Measurements from ENCODE around the gene NCKAP5.

Gene NCKAP5

GRCh38 chr2:133193544-133194361 lies 374.5 kb downstream of the NCKAP5 start:
- no peak for DNase-seq

- DNase-seq: no peak
Measured at GRCh38 chr2:133192028-133192427, 376.2 kb downstream of the NCKAP5 start.

GRCh38 chr2:133177196-133177595 lies 391.1 kb downstream of the NCKAP5 start:
- no peak for DNase-seq

- DNase-seq: no peak
Measured at GRCh38 chr2:133175926-133176325, 392.3 kb downstream of the NCKAP5 start.

- no peak for DNase-seq
Measured at GRCh38 chr2:133173224-133173623, 395.0 kb downstream of the NCKAP5 start.

- DNase-seq: no peak
Measured at GRCh38 chr2:133171393-133172004, 396.8 kb downstream of the NCKAP5 start.

- DNase-seq: no peak
Measured at GRCh38 chr2:133169274-133169912, 398.9 kb downstream of the NCKAP5 start.

GRCh38 chr2:133167990-133168389 lies 400.3 kb downstream of the NCKAP5 start:
- DNase-seq: no peak

- no peak for DNase-seq
Measured at GRCh38 chr2:133167223-133167622, 401.0 kb downstream of the NCKAP5 start.

GRCh38 chr2:133166031-133166430 lies 402.2 kb downstream of the NCKAP5 start:
- no peak for DNase-seq

GRCh38 chr2:133163111-133163510 lies 405.2 kb downstream of the NCKAP5 start:
- no peak for DNase-seq

- no peak for DNase-seq
Measured at GRCh38 chr2:133158442-133158841, 409.8 kb downstream of the NCKAP5 start.

- DNase-seq: no peak
Measured at GRCh38 chr2:133158024-133158423, 410.2 kb downstream of the NCKAP5 start.

GRCh38 chr2:133157141-133157540 lies 411.1 kb downstream of the NCKAP5 start:
- DNase-seq: no peak

GRCh38 chr2:133152801-133153200 lies 415.5 kb downstream of the NCKAP5 start:
- no peak for DNase-seq

- DNase-seq: no peak
Measured at GRCh38 chr2:133148187-133148586, 420.1 kb downstream of the NCKAP5 start.

- DNase-seq: no peak
Measured at GRCh38 chr2:133146893-133147292, 421.4 kb downstream of the NCKAP5 start.

- no peak for DNase-seq
Measured at GRCh38 chr2:133143645-133144044, 424.6 kb downstream of the NCKAP5 start.

- DNase-seq: no peak
Measured at GRCh38 chr2:133142087-133142486, 426.2 kb downstream of the NCKAP5 start.

- DNase-seq: no peak
Measured at GRCh38 chr2:133140620-133141019, 427.6 kb downstream of the NCKAP5 start.

- no peak for DNase-seq
Measured at GRCh38 chr2:133139847-133140533, 428.3 kb downstream of the NCKAP5 start.

GRCh38 chr2:133138693-133139092 lies 429.6 kb downstream of the NCKAP5 start:
- no peak for DNase-seq

GRCh38 chr2:133135035-133135654 lies 433.1 kb downstream of the NCKAP5 start:
- DNase-seq: no peak
